Osteocyte (in vitro differentiated cells): Measurements from ENCODE around the gene PSRC1. TPM values are rescaled to one million over a fixed set of nuclear protein-coding genes. Genes with fewer than 3 reads are reported as not detected.

Experiments used
- DNase-seq: peaks from one replicate; pipeline ENCODE4 v3.0.0; 2021; ENCODE audit warnings: mixed read lengths; ENCODE audit not compliant: unreplicated experiment; ENCODE audit errors: extremely low spot score
- H3K27ac Mint-ChIP-seq: one replicate; pipeline ENCODE4 v1.8.0; 2021; ENCODE audit warnings: mild to moderate bottlenecking, mixed read lengths; ENCODE audit not compliant: unreplicated experiment
- H3K27me3 Mint-ChIP-seq: one replicate; pipeline ENCODE4 v1.8.0; 2021; ENCODE audit warnings: mixed read lengths; ENCODE audit not compliant: unreplicated experiment
- H3K36me3 Mint-ChIP-seq: one replicate; pipeline ENCODE4 v1.8.0; 2021; ENCODE audit warnings: mixed read lengths; ENCODE audit not compliant: unreplicated experiment
- H3K4me1 Mint-ChIP-seq: one replicate; pipeline ENCODE4 v1.8.0; 2021; ENCODE audit warnings: mixed read lengths; ENCODE audit not compliant: unreplicated experiment
- H3K4me3 Mint-ChIP-seq: one replicate; pipeline ENCODE4 v1.8.0; 2021; ENCODE audit warnings: mild to moderate bottlenecking, moderate library complexity, mixed read lengths; ENCODE audit not compliant: unreplicated experiment
- H3K9me3 Mint-ChIP-seq: one replicate; pipeline ENCODE4 v1.8.0; 2021; ENCODE audit warnings: mixed read lengths; ENCODE audit not compliant: unreplicated experiment
- CTCF ChIP-seq: fragments of 200-600 bp; sonication (generic); IDR thresholded peaks from 2 replicates; pipeline ENCODE4 v1.5.0; 2021; ENCODE audit warnings: antibody characterized with exemption, mild to moderate bottlenecking, moderate library complexity
- total RNA-seq: library from RNA; stranded (reverse); gene quantifications from 2 replicates; pipeline ENCODE4 v1.2.1, GENCODE V29; 2021

Gene PSRC1
- total RNA-seq, 1 donor from 2014 or later, result 9.3 TPM

GRCh38 chr1:109262231-109263055, 20.5 kb downstream of the PSRC1 start:
- no peaks in the 10 kb centered on the region for H3K27me3 Mint-ChIP-seq
- DNase-seq, result no peak
- peaks cover 5% of the 10 kb centered on the region for H3K4me1 Mint-ChIP-seq
- H3K36me3 Mint-ChIP-seq, result peaks cover 4% of the 10 kb centered on the region
- no peak overlapping the region for H3K4me3 Mint-ChIP-seq
- no peak for TF ChIP-seq CTCF
- no peak overlapping the region for H3K27ac Mint-ChIP-seq
- no peaks in the 10 kb centered on the region for H3K9me3 Mint-ChIP-seq

- H3K4me3 Mint-ChIP-seq, result no peak overlapping the region
- no peak for TF ChIP-seq CTCF
- no peaks in the 10 kb centered on the region for H3K27me3 Mint-ChIP-seq
- peaks cover 8% of the 10 kb centered on the region for H3K4me1 Mint-ChIP-seq
- H3K9me3 Mint-ChIP-seq, result no peaks in the 10 kb centered on the region
- DNase-seq, result no peak
- H3K36me3 Mint-ChIP-seq, result peaks cover 2% of the 10 kb centered on the region
- H3K27ac Mint-ChIP-seq, result no peak overlapping the region
Observed at GRCh38 chr1:109261578-109261977, 21.4 kb downstream of the PSRC1 start.

GRCh38 chr1:109261006-109261405, 21.9 kb downstream of the PSRC1 start:
- Mint-ChIP-seq H3K27me3 (no peaks in the 10 kb centered on the region), H3K4me3 (no peak overlapping the region), H3K9me3 (no peaks in the 10 kb centered on the region), H3K27ac (no peak overlapping the region), H3K36me3 (peaks cover 2% of the 10 kb centered on the region), H3K4me1 (peaks cover 8% of the 10 kb centered on the region)
- DNase-seq, result no peak
- TF ChIP-seq CTCF, result no peak

- no peak overlapping the region for H3K27ac Mint-ChIP-seq
- H3K9me3 Mint-ChIP-seq, result no peaks in the 10 kb centered on the region
- H3K4me3 Mint-ChIP-seq, result no peak overlapping the region
- no peak for DNase-seq
- no peak for TF ChIP-seq CTCF
- H3K4me1 Mint-ChIP-seq, result peaks cover 13% of the 10 kb centered on the region
- H3K27me3 Mint-ChIP-seq, result no peaks in the 10 kb centered on the region
- peaks cover 2% of the 10 kb centered on the region for H3K36me3 Mint-ChIP-seq
Observed at GRCh38 chr1:109259674-109260557, 23.0 kb downstream of the PSRC1 start.
